ENCODE measurements around the gene ARV1.
"Not testable (repeated sequence)": the region's sequence is repeated elsewhere in the genome, so short reads cannot be mapped to it uniquely, and the experiment has no call there.

Gene ARV1

DNA sequence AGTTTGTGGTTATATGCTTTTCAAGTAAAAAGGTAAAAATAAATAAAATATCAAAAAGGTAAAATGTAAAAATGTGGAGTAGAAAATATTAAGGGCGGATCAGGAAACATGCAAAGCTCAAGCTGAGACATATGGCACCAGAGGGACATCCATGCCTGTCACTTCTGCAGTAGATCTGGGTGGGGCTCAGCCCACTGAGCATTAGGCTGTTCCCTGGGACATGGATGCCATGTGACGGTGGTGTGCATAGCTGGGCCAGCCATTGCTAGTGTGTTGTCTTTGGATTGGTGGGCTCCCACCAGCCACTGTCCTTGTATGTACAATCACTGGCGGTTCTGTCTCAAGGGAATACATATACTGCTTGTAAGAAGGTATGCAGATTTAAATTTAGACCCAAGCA, 3.3 kb upstream of the ARV1 start:
- no peak for DNase-seq (ENCODE audit: low read depth)
- H3K4me3 ChIP-seq (ENCODE audit: low read depth, low read length), result no peak overlapping the region

DNA sequence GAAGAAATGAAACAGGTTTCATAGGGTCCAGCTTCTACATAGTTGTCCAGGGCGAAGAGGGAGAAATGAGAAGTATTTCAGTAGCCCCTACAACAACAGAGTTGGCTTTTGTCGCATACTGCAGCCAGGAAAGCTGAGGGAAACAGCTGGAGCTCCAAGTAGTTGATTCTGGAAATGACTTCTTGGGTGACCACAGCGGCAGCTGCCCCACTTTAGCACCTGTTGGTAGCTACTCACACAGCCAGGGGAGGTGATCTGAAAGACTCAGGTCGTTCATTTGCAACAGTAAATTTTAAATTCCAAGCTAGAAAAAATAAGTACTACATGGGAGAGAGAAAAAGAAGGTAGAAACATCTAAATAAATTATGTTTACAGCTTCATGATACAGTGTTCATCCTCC, 2.5 kb upstream of the ARV1 start:
- no peak overlapping the region for H3K4me3 ChIP-seq (ENCODE audit: low read depth, low read length)
- DNase-seq (ENCODE audit: low read depth), result no peak

- no peak overlapping the region for H3K4me3 ChIP-seq (ENCODE audit: low read depth, low read length)
- no peak for DNase-seq (ENCODE audit: low read depth)
Measured at GRCh38 chr1:230976825-230977747, 1.8 kb upstream of the ARV1 start.

- no peak for DNase-seq (ENCODE audit: low read depth)
- H3K4me3 ChIP-seq (ENCODE audit: low read depth, low read length), result peak overlapping the region; percentile 89
Measured at GRCh38 chr1:230977761-230978490, 968 bp upstream of the ARV1 start.

DNA sequence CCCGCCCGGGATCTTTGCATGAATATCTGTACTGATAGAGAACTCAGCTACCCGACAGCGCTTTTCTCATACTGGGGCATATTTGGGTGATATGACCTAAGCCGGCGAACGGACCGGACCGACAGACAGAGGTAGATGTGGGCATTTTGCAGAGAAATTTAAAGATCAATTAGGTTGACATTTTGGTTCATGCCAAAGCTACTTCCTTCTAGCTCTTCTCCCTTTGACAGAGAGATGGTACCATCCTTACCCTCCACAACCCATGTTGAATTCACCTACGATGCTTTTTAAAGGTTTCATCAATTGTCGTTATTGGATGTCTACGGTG, 459 bp downstream of the ARV1 start:
- DNase-seq (ENCODE audit: low read depth), result no peak

GRCh38 chr1:230979952-230980351, 1.1 kb downstream of the ARV1 start:
- H3K4me3 ChIP-seq (ENCODE audit: low read depth, low read length), result peak overlapping the region; percentile 89
- no peak for DNase-seq (ENCODE audit: low read depth)

More for the DNA sequence above, 459 bp downstream of the ARV1 start:
- peak overlapping the region; percentile 89 for H3K4me3 ChIP-seq (ENCODE audit: low read depth, low read length)

GRCh38 chr1:230982696-230983095, 3.8 kb downstream of the ARV1 start:
- no peak overlapping the region for H3K4me3 ChIP-seq (ENCODE audit: low read depth, low read length)
- DNase-seq (ENCODE audit: low read depth), result no peak

DNA sequence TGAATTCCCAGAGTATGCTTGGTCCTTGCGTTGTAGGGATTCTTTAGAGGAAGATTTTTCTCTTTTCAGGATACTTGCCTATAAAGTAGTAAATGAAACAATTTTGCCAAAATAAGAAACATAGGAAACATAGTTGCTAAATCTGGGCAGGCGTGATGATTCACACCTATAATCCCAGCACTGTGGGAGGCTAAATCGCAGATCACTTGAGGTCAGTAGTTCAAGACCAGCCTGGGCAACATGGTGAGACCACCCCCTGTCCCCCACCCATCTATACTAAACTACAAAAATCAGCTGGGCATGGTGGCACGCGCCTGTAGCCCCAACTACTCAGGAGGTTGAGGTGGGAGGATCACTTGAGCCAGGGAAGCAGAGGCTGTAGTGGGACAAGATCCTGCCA, 4.9 kb downstream of the ARV1 start:
- DNase-seq (ENCODE audit: low read depth), result no peak
- no peak overlapping the region for H3K4me3 ChIP-seq (ENCODE audit: low read depth, low read length)

DNA sequence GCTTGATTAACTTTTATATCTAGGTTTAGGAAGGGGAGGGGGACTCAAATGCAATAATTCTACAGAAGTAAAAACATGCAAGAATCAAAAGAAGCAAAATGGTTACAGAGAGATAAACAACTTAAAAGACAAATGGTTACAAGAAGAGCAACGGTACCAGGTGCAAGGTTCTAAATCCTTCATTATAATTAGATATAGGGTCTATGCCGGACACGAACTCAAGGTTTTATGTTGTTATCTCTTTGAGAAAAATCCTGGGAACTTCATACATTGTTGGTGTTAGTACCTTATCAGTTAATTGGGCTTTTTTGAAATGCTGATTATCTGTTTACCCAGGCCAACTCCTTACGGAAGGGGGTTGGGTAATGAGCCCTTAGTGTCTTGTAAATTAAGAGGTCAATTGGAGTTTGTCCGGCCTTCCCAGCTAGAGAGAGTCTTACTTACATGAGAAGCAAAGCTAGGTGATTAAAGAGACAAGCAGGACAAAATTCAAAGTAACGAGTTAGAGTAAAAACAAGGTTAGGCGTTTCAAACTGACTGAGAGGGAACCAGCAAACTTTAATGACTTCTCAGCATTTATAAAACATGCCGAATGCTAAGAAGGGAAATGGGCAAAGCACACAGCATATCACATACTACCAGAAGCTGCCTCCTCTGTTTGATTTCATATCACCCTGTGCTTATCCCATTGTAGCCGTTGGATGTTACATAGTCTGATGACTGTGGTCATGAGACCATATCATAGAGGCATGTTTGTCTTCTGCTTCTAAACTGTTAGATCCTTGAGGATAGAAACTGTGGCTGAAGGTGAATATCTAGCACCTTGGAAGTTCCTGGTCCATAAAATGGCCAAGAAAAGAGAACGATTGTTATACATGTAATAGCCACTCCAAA, 6.0 kb downstream of the ARV1 start:
- H3K4me3 ChIP-seq (ENCODE audit: low read depth, low read length); DNase-seq (ENCODE audit: low read depth): not testable (repeated sequence)

- DNase-seq (ENCODE audit: low read depth), result no peak
- no peak overlapping the region for H3K4me3 ChIP-seq (ENCODE audit: low read depth, low read length)
Measured at GRCh38 chr1:230985711-230986110, 6.8 kb downstream of the ARV1 start.

- peak; percentile 35 for DNase-seq (ENCODE audit: low read depth)
- H3K4me3 ChIP-seq (ENCODE audit: low read depth, low read length), result no peak overlapping the region
Measured at GRCh38 chr1:230986976-230987375, 8.1 kb downstream of the ARV1 start.

- DNase-seq (ENCODE audit: low read depth), result no peak
- no peak overlapping the region for H3K4me3 ChIP-seq (ENCODE audit: low read depth, low read length)
Measured at GRCh38 chr1:230987448-230987847, 8.6 kb downstream of the ARV1 start.

GRCh38 chr1:230992100-230992774, 13.3 kb downstream of the ARV1 start:
- no peak for DNase-seq (ENCODE audit: low read depth)
- H3K4me3 ChIP-seq (ENCODE audit: low read depth, low read length), result no peak overlapping the region

DNA sequence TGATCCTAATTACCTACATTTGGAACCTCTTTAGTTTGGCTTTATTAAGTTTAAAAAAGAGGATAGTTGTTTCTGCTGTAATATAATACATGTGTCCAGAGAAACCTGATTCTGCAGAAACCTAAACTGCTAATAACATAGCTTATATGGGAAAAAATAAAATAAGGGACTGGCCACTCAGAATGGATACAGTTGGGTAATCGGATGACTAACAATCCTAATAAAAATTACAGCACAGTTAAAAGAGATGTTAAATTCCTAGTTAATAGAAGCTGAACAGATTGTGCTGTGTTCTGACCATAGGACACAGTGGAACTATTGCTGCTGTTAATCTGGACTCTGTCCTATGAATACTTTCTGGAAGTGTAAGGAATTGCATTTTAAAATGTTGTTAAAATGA, 16.0 kb downstream of the ARV1 start:
- no peak for DNase-seq (ENCODE audit: low read depth)
- no peak overlapping the region for H3K4me3 ChIP-seq (ENCODE audit: low read depth, low read length)

- DNase-seq (ENCODE audit: low read depth), result no peak
- no peak overlapping the region for H3K4me3 ChIP-seq (ENCODE audit: low read depth, low read length)
Measured at GRCh38 chr1:231000201-231000600, 21.3 kb downstream of the ARV1 start.

- no peak overlapping the region for H3K4me3 ChIP-seq (ENCODE audit: low read depth, low read length)
- no peak for DNase-seq (ENCODE audit: low read depth)
Measured at GRCh38 chr1:231000639-231001038, 21.7 kb downstream of the ARV1 start.

- no peak for DNase-seq (ENCODE audit: low read depth)
- H3K4me3 ChIP-seq (ENCODE audit: low read depth, low read length), result no peak overlapping the region
Measured at GRCh38 chr1:231001892-231002291, 23.0 kb downstream of the ARV1 start.

- DNase-seq (ENCODE audit: low read depth); H3K4me3 ChIP-seq (ENCODE audit: low read depth, low read length): not testable (repeated sequence)
Measured at GRCh38 chr1:231007535-231007934, 28.6 kb downstream of the ARV1 start.

GRCh38 chr1:231011360-231011759, 32.5 kb downstream of the ARV1 start:
- no peak overlapping the region for H3K4me3 ChIP-seq (ENCODE audit: low read depth, low read length)
- DNase-seq (ENCODE audit: low read depth), result no peak
